Endothelial cell of umbilical vein (primary cell): ENCODE results near the gene PELI2. TPM values are rescaled to one million over a fixed set of nuclear protein-coding genes. Genes with fewer than 3 reads are reported as not detected.
A peak's percentile ranks its signal among the peaks of the same experiment; 100 is the strongest.

Experiments
- BruUV-seq: library from RNA; stranded (reverse); fragments of 400-500 nt; replicated peaks from 2 replicates; lab custom pipeline; 2021; lab: Mats Ljungman, UMichigan
- CTCF ChIA-PET: fragments of 300-600, 350-600 bp; sonication (Branson Sonifier 250); formaldehyde crosslinking; loops from one replicate; lab custom pipeline; 2021; ENCODE audit warnings: antibody characterized with exemption, inconsistent platforms; lab: Charles Lee
- POLR2A ChIA-PET: fragments of 300-600, 350-600 bp; sonication (Branson Sonifier 250); formaldehyde crosslinking; loops from one replicate; lab custom pipeline; 2021; ENCODE audit warnings: antibody characterized with exemption, inconsistent platforms; lab: Charles Lee
- DNase-seq: peaks from one replicate; pipeline ENCODE4 v3.0.0-alpha.2; 2011; ENCODE audit warnings: low read depth, low spot score
- FAIRE-seq: peaks from 2 replicates; lab custom pipeline; 2011; peaks lifted over from hg19 to GRCh38; lab: Jason Lieb, UNC
- H2AFZ ChIP-seq: 2 replicates; pipeline ENCODE4 v1.6.0; 2012; ENCODE audit warnings: low read depth, low read length, control low read depth, inconsistent platforms
- H3K27ac ChIP-seq: 2 replicates; pipeline ENCODE4 v1.5.1; 2011; ENCODE audit warnings: low read depth, mild to moderate bottlenecking, control low read depth, low read length, moderate library complexity; ENCODE audit not compliant: insufficient read depth
- H3K27me3 ChIP-seq, 2 experiments: 2 replicates each; pipeline versions ENCODE4 v1.6.0 to v1.6.1; 2011; ENCODE audit warnings: low read length in 2 of 2, mixed read lengths in 1 of 2; ENCODE audit not compliant: control insufficient read depth in 2 of 2, insufficient read depth in 2 of 2
- H3K36me3 ChIP-seq, 2 experiments: 2 replicates in 1 of 2; 3 replicates in 1 of 2; pipeline ENCODE4 v1.5.1; 2011; ENCODE audit warnings: low read length in 2 of 2, mild to moderate bottlenecking in 1 of 2, moderate library complexity in 1 of 2; ENCODE audit not compliant: control insufficient read depth in 2 of 2, insufficient read depth in 2 of 2; ENCODE audit errors: extremely low read depth in 1 of 2
- H3K4me1 ChIP-seq: 3 replicates; pipeline ENCODE4 v1.5.1; 2011; ENCODE audit warnings: mild to moderate bottlenecking, low read length; ENCODE audit not compliant: control insufficient read depth, insufficient read depth; ENCODE audit errors: extremely low read depth
- H3K4me2 ChIP-seq: 2 replicates; pipeline ENCODE4 v1.6.1; 2011; ENCODE audit warnings: low read length, control low read depth, mixed read lengths; ENCODE audit not compliant: insufficient read depth
- H3K4me3 ChIP-seq, 3 experiments: fragments of 200-600 bp in 1 of 3; sonication (generic), shearing (Covaris generic) in 1 of 3; replicated peaks in 1 of 3; 2 replicates each; pipeline ENCODE4 v1.5.1; 2011 to 2016; ENCODE audit warnings: control low read depth in 3 of 3, low read length in 3 of 3, mild to moderate bottlenecking in 2 of 3, inconsistent platforms in 1 of 3, low read depth in 1 of 3, moderate library complexity in 1 of 3; ENCODE audit not compliant: insufficient read depth in 1 of 3
- H3K79me2 ChIP-seq: 2 replicates; pipeline ENCODE4 v1.6.0; 2012; ENCODE audit warnings: low read length, inconsistent platforms; ENCODE audit not compliant: control insufficient read depth, insufficient read depth
- H3K9ac ChIP-seq: replicated peaks from 2 replicates; pipeline ENCODE3; 2011; ENCODE audit warnings: low read length, control low read depth; ENCODE audit not compliant: insufficient read depth; ENCODE audit errors: extremely low read depth
- H3K9me1 ChIP-seq: replicated peaks from 3 replicates; pipeline ENCODE4 v1.6.0; 2011; ENCODE audit warnings: mild to moderate bottlenecking, low read length; ENCODE audit not compliant: control insufficient read depth, insufficient read depth; ENCODE audit errors: extremely low read depth
- H3K9me3 ChIP-seq: replicated peaks from 2 replicates; pipeline ENCODE4 v1.5.1; 2012; ENCODE audit warnings: low read length, inconsistent platforms; ENCODE audit not compliant: control insufficient read depth, insufficient read depth
- H4K20me1 ChIP-seq: replicated peaks from 2 replicates; pipeline ENCODE3; 2011; ENCODE audit warnings: mild to moderate bottlenecking, low read length; ENCODE audit not compliant: control insufficient read depth, insufficient read depth; ENCODE audit errors: extremely low read depth
- EZH2 ChIP-seq: IDR thresholded peaks from 2 replicates; pipeline ENCODE4 v1.6.1; 2012; ENCODE audit warnings: borderline replicate concordance, low read depth, mild to moderate bottlenecking, moderate library complexity, low read length, inconsistent platforms; ENCODE audit not compliant: severe bottlenecking
- FOS ChIP-seq: IDR thresholded peaks from 2 replicates; pipeline ENCODE4 v1.6.1; 2011; ENCODE audit warnings: mild to moderate bottlenecking, low read length, moderate library complexity, borderline replicate concordance; ENCODE audit not compliant: insufficient read depth
- GATA2 ChIP-seq: IDR thresholded peaks from 2 replicates; pipeline ENCODE4 v1.7.0; 2011; ENCODE audit warnings: low read depth, mild to moderate bottlenecking, moderate library complexity, mixed read lengths, low read length; ENCODE audit not compliant: insufficient read length, insufficient read depth
- JUN ChIP-seq: IDR thresholded peaks from 2 replicates; pipeline ENCODE4 v1.6.1; 2011; ENCODE audit warnings: borderline replicate concordance, low read depth; ENCODE audit not compliant: insufficient read length, insufficient read depth
- MAX ChIP-seq: IDR thresholded peaks from 2 replicates; pipeline ENCODE4 v1.6.1; 2011; ENCODE audit not compliant: insufficient read depth, insufficient read length
- MYC ChIP-seq: IDR thresholded peaks from one replicate; pipeline ENCODE4 v1.6.1; 2011; ENCODE audit warnings: mild to moderate bottlenecking, low read depth, low read length
- POLR2A ChIP-seq: IDR thresholded peaks from 2 replicates; pipeline ENCODE4 v1.6.1; 2012; ENCODE audit warnings: low read depth, mild to moderate bottlenecking, control low read depth, low read length
- POLR2AphosphoS5 ChIP-seq: IDR thresholded peaks from 2 replicates; pipeline ENCODE4 v1.6.1; 2012; ENCODE audit warnings: low read depth, mild to moderate bottlenecking, control low read depth, low read length, moderate library complexity; ENCODE audit not compliant: insufficient read depth
- dilution Hi-C: fragments of 300-500 bp; cut with MboI; formaldehyde crosslinking; loops from one replicate; pipeline ENCODE4 v1.15.0; 2019; ENCODE audit warnings: low sequenced_read_pairs; ENCODE audit not compliant: extremely low pct_ligation_motif_present
- intact Hi-C: fragments of 100-400 bp; cut with micrococcal nuclease; formaldehyde crosslinking; loops from one replicate; pipeline ENCODE4 v1.10.0; 2022
- polyA plus RNA-seq, 4 experiments: library from polyadenylated mRNA; depleted of rRNA in 3 of 4; stranded (reverse) in 3 of 4; unstranded in 1 of 4; fragments of >200 nt; gene quantifications; 2 replicates each; pipeline versions ENCODE4 v1.2.1 to v1.2.3, GENCODE V29; 2011 to 2012; ENCODE audit warnings: missing spikeins in 1 of 4
- total RNA-seq: library from RNA; stranded (reverse); gene quantifications from 2 replicates; pipeline ENCODE4 v1.2.3, GENCODE V29; 2021
- TF ChIP-seq, protein P1 (sequence below), 2 donors: IDR thresholded peaks; 1 replicate in 1 of 2; 2 replicates in 1 of 2; pipeline ENCODE4 v1.5.1; 2011; ENCODE audit warnings: low read length in 2 of 2, mild to moderate bottlenecking in 2 of 2, moderate library complexity in 2 of 2, control low read depth in 1 of 2, inconsistent platforms in 1 of 2, low read depth in 1 of 2; ENCODE audit not compliant: insufficient read depth in 1 of 2; ENCODE audit errors: extremely low read depth in 1 of 2

Gene PELI2
- total and polyA plus RNA-seq, 2 donors (not counting 3 experiments of a cell fraction or from before 2014, with no cell fraction given): 11.5 to 13.0 TPM

GRCh38 chr14:56247495-56248200 lies 129.4 kb downstream of the PELI2 start:
- intact Hi-C loops (loop anchor here (1.0 kb wide), 4 partner anchors 93 to 227 kb away; no protein-coding TSS in a partner anchor), dilution Hi-C loops (no loop called here)
- Histone ChIP-seq H2AFZ (no peak overlapping the region), H3K4me2 (no peak overlapping the region), H3K36me3 (no peaks in the 10 kb centered on the region), H3K9me1 (no peaks in the 10 kb centered on the region), H3K27ac (no peak overlapping the region), H3K9ac (no peak overlapping the region), H3K9me3 (no peaks in the 10 kb centered on the region), H3K4me3 (no peak overlapping the region), H3K79me2 (no peaks in the 10 kb centered on the region), H4K20me1 (no peaks in the 10 kb centered on the region), H3K27me3 (no peaks in the 10 kb centered on the region), H3K4me1 (no peaks in the 10 kb centered on the region)
- TF ChIP-seq, protein P1, sequence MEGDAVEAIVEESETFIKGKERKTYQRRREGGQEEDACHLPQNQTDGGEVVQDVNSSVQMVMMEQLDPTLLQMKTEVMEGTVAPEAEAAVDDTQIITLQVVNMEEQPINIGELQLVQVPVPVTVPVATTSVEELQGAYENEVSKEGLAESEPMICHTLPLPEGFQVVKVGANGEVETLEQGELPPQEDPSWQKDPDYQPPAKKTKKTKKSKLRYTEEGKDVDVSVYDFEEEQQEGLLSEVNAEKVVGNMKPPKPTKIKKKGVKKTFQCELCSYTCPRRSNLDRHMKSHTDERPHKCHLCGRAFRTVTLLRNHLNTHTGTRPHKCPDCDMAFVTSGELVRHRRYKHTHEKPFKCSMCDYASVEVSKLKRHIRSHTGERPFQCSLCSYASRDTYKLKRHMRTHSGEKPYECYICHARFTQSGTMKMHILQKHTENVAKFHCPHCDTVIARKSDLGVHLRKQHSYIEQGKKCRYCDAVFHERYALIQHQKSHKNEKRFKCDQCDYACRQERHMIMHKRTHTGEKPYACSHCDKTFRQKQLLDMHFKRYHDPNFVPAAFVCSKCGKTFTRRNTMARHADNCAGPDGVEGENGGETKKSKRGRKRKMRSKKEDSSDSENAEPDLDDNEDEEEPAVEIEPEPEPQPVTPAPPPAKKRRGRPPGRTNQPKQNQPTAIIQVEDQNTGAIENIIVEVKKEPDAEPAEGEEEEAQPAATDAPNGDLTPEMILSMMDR (IDR thresholded peaks at IDR 0.05; ENCODE audit: extremely low read depth in 1 of 2, insufficient read depth in 1 of 2, low read depth in 1 of 2, low read length in 2 of 2): peak in 1 of 2 donors; percentile 7
- no peak for TF ChIP-seq MAX
- DNase-seq (peak; percentile 48), FAIRE-seq (peak; percentile 80)
- ChIA-PET CTCF (interaction anchor here (1.6 to 4.8 kb wide), 2 partner anchors 92 to 175 kb away, joined by 7 to 30 read pairs; no protein-coding TSS in a partner anchor), POLR2A (no interaction called here)
- BruUV-seq: no TSS peak

DNA sequence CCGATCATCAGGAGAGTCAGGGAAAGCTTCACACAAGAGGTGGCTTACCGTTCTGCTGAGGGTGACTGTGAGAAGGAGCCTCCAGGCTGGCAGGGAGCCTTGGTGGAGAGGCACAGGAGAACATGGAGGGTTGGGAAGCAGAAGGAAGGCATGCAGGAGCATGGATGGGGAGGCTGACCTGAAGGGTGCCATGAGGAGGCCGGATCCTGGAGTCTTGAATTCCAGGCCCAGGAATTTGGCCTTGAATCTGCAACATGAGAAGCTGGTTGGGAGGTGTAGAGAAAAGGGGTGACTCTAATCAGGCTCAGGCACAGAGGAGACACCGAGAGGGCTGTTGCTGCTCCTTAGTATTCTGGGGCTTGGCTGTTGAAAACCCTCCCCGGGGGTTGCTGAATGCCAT lies 130.2 kb downstream of the PELI2 start:
- H3K9me3 ChIP-seq: no peaks in the 10 kb centered on the region
- ChIA-PET POLR2A (no interaction called here), CTCF (interaction anchor here (1.6 to 4.8 kb wide), 2 partner anchors 92 to 174 kb away, joined by 7 to 30 read pairs; no protein-coding TSS in a partner anchor)
- no peak overlapping the region for H3K4me2 ChIP-seq
- no peak overlapping the region for H3K27ac ChIP-seq
- H3K9me1 ChIP-seq: no peaks in the 10 kb centered on the region
- no peak for FAIRE-seq
- H3K79me2 ChIP-seq: no peaks in the 10 kb centered on the region
- H3K9ac ChIP-seq: no peak overlapping the region
- no peak for TF ChIP-seq MAX
- no peak for TF ChIP-seq GATA2
- no peak for TF ChIP-seq FOS
- TF ChIP-seq POLR2A: no peak
- no peak for TF ChIP-seq EZH2
- TF ChIP-seq, protein P1 (IDR thresholded peaks at IDR 0.05; ENCODE audit: extremely low read depth in 1 of 2, insufficient read depth in 1 of 2, low read depth in 1 of 2, low read length in 2 of 2): no peak
- no peak for TF ChIP-seq POLR2AphosphoS5
- no peak for TF ChIP-seq JUN
- TF ChIP-seq MYC: no peak
- H3K27me3 ChIP-seq: no peaks in the 10 kb centered on the region
- intact Hi-C loops (no loop called here), dilution Hi-C loops (no loop called here)
- H3K4me1 ChIP-seq: no peaks in the 10 kb centered on the region
- no peak overlapping the region for H3K4me3 ChIP-seq
- H2AFZ ChIP-seq: no peak overlapping the region
- DNase-seq: no peak
- BruUV-seq: no TSS peak
- no peaks in the 10 kb centered on the region for H4K20me1 ChIP-seq
- H3K36me3 ChIP-seq: no peaks in the 10 kb centered on the region
